GM19099 (cell line): ENCODE measurements around the gene SLC13A1.

Experiments used
- POLR2A ChIP-seq: IDR thresholded peaks from 3 replicates; pipeline ENCODE4 v1.6.1; 2011; ENCODE audit warnings: low read depth; ENCODE audit not compliant: insufficient read length; ENCODE audit errors: extremely low read depth

SLC13A1 gene

DNA sequence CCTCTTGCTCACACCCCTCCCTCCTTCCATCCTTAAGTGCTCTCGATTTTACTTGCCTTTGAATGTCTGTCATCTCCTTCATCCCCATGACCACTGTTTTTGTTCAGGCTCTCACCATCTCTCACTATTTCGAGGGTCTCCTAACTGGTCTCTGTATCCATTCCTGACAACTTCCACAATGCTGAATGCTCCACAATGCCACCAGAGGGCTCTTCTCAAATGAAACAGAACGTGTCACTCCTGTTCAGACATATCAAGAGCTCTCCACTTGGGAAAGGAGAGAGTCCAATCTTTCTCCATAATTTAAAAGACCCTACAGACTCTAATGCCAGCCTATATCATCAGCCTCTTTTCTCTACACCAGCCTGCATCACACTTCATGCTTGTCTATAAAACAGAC lies 9.0 kb upstream of the SLC13A1 start:
- no peak for TF ChIP-seq POLR2A

DNA sequence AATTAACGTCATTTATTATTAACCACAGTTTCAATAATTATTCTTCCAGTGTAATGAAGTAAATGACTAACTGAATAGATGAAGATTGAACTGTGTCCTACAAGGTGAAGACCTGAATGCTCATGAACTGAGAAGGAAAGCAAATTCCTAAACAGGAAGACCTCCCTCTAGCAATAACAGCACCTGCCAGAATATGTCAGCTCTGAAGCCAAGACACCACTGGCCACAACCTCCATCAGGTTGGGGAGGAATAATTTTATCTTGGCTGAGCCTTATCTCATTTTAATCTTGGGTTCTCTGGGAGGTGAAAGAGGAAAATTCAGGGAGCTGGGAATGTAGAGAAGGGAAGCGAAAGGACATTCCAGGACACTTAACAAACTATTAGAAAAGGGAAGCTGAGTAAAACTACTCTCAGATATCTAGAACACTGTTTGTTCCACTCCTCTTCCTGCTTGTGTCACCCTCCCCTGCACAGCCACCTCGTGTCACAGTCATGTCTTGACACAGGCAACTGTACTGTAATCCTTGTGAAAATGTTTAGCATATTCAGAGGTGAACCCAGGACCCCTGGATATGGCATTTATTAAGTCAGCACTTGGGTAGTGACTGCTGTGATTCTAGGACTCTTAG lies 4.6 kb upstream of the SLC13A1 start:
- no peak for TF ChIP-seq POLR2A

DNA sequence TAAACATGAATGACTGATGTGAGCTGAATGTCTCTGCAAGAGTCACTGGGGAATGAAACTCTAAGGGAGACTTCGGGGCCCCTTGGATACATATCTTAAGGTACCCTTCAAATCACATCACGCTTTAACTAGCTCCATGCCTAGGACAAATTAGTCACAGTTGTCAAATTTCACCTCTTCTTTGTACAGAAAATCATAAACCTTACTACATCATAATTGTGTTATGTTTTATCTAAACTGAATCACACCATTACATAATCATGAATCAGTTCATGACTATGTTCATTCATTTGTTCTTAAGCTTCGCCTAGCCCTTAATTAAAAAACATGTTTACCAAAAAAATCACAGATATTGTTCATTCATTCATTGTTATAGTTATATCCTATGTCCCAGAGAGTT lies 2.1 kb upstream of the SLC13A1 start:
- no peak for TF ChIP-seq POLR2A

DNA sequence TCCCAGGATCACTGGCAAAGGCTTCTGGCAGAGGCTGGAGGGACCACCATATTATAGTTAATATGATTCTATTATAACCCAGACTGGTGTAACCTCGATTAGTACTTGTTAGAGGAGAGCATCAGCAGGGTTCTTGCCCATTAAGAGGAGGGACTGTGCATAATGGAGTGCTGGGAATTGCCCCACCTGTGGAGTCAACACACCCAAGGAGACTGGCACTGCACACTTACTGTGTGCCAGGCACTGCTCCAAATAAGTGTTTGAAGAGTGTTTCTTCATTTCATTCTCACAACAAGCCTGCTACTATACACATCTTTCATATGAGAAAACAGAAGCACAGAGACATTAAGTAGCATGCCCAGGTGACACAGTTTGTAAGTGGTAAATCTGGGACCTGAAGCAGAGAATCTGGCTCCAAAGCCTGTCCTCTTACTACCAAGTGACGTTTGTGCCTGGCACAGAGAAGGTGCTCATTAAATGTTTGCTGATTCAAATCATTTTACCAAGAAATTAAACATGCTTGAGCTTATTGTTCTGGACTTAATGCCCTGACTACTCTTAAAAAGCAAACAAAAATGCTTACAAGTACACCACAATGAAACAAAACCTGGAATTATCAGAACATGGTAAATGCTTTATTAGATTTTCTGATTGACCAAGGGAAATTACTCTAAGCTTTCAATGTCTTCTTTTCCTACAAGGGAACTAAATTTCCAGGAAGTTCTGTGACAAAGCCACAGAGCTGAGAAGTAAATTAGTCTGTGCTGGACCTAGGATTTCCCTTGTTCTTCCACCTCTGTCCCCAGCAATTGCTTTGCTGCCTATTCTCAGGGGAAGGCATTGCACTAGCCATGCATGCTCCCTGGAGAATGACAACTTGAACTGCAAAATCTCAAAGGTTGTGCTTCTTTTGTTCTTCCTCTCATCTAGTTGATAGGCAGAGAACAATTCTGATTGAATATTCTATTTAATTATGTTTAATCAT lies 809 bp downstream of the SLC13A1 start:
- no peak for TF ChIP-seq POLR2A

DNA sequence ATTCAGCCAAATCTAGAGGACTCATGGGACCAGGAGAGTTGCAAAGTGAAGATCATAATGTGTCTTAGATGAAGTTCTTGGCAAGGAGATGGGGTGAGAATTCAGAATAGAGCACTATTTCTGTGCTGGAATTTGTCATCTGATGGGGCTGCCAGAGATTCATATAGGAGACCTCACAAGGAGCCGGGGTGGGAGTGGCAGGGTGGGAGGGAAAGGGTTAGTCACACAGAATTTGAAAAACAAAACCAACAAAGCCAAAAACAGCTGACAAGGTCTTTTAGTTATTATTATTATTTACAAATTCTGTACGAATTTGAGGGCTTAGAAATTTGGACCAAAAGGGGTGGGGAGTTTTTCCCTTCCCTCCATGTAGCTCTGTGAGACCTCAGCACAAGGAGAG lies 1.7 kb downstream of the SLC13A1 start:
- no peak for TF ChIP-seq POLR2A

DNA sequence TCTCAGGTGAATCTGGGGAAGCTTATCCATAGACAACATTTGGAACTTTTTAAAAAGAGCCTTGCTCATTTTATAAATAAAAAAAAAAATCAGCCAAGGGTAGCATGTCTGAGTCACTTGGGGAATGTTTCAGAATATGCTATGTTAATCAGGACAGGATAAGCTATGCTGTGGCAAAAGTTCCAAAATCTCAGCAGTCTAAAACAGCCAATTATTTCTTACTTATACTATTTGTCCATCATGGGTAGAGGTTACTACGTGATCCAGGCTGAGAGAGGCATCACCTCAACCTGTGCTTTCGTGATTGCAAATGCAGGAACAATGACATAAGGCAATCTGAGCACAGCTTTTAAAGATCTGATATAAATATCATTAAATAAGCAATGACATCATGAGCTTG lies 6.5 kb downstream of the SLC13A1 start:
- TF ChIP-seq POLR2A: no peak

DNA sequence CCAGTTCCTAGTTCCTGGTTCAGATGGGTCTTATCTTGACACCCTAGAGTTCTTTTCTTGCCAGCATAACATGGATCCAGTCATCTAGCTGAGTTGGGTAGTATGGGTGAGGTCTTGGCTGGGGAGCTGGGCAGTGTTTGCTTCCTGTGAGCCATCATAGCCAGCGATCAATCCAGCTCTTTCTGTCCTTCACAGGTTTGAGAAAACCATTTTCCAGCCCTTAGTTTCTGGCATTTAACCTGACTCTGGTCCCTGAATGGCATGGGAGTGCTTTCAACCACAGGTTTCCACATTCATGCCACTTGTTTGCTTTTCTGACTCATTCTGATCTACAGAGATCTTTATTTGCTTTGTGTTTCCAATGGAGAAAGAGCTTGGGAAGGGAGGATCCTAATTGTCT lies 8.6 kb downstream of the SLC13A1 start:
- TF ChIP-seq POLR2A: no peak

DNA sequence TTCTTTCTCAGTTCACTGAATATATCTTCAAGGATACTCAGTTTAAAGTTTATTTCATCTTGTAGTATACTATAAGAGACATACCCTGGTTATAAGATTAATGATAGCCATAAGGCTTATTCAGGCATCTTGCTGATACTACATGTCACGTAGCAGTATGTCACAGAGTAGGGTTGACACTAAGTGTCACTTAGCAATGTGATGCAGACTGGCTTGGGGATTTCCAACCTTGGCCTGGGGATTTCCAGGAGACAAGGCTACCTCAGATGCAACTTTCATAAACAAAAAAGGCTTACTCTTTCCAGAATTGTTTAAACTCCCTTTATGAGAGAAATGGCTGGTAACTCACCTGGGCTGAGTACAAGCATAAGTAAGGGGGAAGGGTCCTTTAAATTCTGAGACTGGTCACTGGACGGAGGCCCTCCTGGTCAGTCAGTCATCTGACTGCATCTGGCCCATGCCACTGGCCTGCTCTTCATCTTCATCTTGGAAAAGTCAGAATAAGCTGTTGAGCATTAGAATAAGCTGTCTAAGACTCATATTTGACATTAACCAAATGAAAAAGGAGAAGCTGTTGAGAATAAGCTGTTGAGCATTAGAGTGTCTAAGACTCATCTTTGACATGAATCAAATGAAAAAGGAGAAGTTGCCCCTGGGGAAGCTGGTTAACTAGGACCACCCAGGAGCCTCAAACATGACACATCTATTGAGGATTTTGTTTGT lies 9.5 kb downstream of the SLC13A1 start:
- TF ChIP-seq POLR2A: no peak

DNA sequence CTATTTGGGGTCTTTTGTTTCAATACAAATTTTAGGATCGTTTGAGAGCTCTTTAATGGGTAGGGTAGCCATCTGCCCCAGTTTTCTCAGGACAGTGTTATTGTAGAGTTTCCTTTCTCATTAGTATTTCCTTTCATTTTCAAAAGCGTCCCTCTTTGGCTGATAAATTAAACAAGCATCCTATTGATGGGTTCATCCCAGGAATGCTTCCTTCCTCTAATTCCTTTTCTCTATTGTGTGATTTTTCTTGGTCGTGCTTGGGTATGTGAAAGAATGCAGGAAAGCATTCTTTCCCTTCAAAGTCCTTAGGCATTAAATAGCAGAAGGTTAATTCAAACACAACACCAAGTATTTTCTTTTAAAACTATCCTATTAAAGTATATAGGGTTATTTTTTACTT lies 14.0 kb downstream of the SLC13A1 start:
- no peak for TF ChIP-seq POLR2A

DNA sequence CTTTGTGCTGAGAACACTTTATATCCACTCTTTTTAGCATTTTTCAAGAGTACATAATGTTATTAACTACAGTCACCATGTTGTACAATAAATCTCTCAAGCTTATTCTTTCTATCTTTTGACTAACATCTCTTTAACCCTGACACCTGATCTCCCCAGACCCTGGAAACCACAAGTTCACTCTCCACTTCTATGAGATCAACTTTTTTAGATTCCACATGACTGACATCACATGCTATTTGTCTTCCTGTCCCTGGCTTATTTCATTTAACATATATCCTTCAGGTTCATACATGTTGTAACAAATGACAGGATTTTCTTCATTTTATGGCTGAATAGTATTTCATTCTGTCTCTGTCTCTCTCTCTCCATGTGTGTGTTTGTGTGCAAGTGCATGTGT lies 15.5 kb downstream of the SLC13A1 start:
- no peak for TF ChIP-seq POLR2A

DNA sequence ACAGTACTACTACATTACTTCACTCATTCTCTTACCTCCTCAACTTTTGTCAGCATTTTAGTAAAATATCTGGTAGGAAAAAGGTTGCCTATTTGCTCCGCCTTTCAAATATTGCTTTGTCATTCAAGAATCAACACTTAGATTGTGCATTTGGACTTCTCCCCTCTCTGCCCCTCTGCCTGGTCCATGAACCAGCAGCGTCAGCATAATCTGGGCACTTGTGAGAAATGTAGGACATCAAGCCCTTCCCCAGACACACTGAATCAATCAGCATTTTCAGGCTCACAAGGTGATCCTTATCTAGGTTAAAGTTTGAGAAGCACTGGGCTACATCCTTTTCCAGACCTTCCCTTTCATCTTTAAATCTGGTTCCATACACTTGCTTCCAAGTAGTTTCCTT lies 16.3 kb downstream of the SLC13A1 start:
- TF ChIP-seq POLR2A: no peak

DNA sequence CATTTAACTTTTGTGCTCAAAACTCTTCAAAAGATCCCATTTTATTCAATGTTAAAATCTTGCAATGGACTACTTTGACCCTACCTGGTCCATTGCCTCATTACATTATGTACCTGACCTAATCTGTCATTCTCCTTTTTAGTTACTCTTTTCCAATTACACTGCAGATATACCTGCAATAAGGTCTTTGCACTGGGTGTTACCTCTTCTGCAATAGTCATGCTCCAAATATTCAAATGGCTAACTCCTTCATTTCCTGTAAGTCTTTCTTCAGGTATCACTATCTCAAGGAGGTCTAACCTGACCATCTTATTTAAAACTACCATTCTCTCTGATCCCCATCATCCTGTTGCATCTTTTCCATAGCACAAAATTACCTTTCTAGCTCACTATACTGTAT lies 22.3 kb downstream of the SLC13A1 start:
- no peak for TF ChIP-seq POLR2A

DNA sequence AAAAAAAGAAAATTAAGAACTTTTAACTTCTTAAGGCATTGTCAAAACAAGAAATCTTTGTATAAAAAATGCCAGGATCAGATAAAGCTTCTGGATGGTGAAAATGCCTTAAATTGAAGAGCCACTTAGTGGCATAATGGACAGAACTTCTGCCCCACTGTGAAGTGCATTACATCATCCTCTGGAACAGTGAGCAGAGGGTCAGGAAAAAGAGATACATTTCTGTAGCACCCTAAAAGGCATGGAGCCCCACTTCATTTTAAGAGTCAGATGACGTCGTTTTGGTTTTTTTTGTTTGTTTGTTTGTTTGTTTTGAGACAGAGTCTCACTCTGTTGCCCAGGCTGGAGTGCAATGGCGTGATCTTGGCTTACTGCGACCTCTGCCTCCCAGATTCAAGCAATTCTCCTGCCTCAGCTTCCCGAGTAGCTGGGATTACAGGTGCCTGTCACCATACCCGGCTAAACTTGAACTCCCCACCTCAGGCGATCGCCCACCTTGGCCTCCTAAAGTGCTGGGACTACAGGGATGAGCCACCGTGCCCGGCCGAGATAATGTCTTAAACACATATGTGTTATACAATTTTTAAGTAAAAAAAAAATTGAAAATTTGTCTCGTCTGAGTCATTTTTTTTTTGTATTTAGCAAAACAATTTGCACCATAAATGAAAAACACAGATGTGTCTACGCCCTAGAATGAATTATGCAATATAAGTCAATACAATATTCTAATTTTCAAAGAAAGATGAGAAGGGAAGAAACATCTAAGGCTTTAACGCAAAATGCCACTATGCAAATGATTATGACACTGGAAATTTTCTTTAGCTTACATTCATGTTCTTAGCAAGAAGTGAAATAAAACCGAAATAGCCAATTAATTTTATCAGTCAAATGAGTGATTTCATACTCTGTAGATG lies 29.2 kb downstream of the SLC13A1 start:
- TF ChIP-seq POLR2A: no peak

DNA sequence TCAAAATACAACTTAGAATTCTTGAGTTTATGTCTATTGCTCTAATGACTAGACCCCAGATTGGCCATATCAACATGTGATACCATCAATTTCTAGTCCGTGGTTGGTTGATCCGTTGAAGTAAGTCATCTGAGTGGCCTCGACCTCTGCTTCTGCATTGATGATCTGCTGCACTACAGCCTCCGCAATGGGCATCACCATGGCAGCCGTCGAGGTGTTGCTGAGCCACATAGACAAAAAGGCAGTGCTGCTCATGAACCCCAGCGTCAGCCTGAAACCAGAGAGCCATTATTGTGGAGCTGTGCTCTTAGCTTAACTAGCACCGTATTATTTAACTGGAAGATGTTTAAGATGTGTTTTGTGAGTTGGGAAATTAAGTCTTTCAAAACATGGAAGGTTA lies 30.7 kb downstream of the SLC13A1 start:
- no peak for TF ChIP-seq POLR2A

DNA sequence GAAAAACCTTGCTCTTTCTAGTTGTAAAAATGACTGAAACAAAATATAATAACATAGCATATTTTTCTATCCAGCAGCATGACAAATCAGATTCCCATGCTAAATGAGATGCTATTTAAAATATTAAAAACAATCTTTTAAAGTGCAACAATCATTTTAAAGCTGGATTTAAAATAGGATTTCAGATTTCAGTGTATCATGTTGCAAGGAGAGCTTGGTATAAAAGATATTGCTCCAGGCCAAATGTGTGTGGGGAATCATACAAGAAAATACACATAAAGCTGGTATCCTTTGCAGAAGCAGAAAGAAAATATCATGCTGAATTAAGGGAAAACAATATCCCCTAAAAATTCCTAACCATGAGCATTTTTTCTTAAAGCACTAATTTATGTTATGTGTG lies 42.2 kb downstream of the SLC13A1 start:
- TF ChIP-seq POLR2A: no peak
